ENCODE measurements around the gene IRF2. TPM values are rescaled to one million over a fixed set of nuclear protein-coding genes. Genes with fewer than 3 reads are reported as not detected.

The IRF2 gene
- polyA plus RNA-seq, 4 donors = 23.3 to 38.6 (median 32.7) TPM

DNA sequence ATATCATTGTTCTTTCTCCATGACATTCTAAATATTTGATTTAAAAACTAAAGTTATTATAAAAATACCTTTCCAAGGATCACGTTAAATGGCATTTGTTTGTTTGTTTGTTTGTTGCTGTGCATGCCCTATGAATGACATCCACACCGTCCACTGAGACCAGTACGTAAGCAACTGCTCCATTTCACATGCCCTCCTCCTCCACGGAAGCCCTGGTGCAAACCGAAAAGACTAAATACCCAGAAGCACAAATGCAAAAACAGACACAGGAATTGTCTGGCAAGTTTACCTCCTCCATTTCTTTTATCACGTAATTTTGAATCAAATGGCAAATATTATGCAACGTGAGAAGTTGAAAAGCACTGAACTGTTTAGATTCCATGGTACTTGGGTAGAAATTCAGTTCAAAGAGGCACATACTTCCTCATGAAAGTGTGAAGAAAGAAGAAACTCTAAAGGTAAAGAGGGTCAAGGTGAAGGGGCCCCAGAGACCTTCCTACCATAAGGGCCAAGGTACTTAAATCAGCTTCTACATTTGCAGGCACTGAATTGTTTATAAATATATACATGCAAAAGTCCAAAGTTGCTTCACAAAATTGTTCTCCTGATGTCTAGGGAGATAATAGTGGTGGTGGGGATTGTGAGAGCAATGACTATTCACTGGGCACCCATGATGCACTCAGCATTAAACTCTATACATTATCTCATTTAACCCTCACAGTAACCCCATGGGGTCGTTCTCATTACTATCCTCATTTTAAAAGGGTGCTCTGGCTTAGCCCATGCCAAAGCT, 23.4 kb downstream of the IRF2 start:
- DNase-seq (no peak), FAIRE-seq (no peak)
- Histone ChIP-seq H3K36me3 (ENCODE audit: control insufficient read depth in 3 of 3, insufficient read depth in 2 of 3, low read depth in 1 of 3, low read length in 3 of 3) (peaks cover 0 to 31% (median 0%) of the 10 kb centered on the region in 3 donors), H3K4me1 (ENCODE audit: control insufficient read depth in 3 of 3, insufficient read depth in 2 of 3, low read depth in 1 of 3, low read length in 2 of 3) (peaks cover 7 to 25% (median 21%) of the 10 kb centered on the region in 3 donors), H3K27me3 (ENCODE audit: control insufficient read depth in 3 of 3, insufficient read depth in 3 of 3, low read length in 3 of 3) (no peaks in the 10 kb centered on the region), H3K4me3 (ENCODE audit: low read depth in 1 of 3, low read length in 3 of 3) (no peak overlapping the region), H3K27ac (ENCODE audit: low read depth in 1 of 3, low read length in 2 of 3) (peak overlapping the region in 2 of 3 donors; percentile 24 to 28), H3K9me3 (ENCODE audit: control insufficient read depth in 2 of 2, insufficient read depth in 1 of 2, low read depth in 1 of 2, low read length in 1 of 2) (no peaks in the 10 kb centered on the region)
- 78 to 81% (median 80%) methylated on average over 8 of the region's 8 CpGs for WGBS, 3 donors

GRCh38 chr4:184450045-184450444, 24.3 kb downstream of the IRF2 start:
- WGBS, 3 donors = 47 to 55% (median 50%) methylated on average over 5 of the region's 5 CpGs
- DNase-seq (no peak), FAIRE-seq (no peak)
- Histone ChIP-seq H3K9me3 (ENCODE audit: control insufficient read depth in 2 of 2, insufficient read depth in 1 of 2, low read depth in 1 of 2, low read length in 1 of 2) (no peaks in the 10 kb centered on the region), H3K27ac (ENCODE audit: low read depth in 1 of 3, low read length in 2 of 3) (peak overlapping the region in 1 of 3 donors; percentile 67), H3K27me3 (ENCODE audit: control insufficient read depth in 3 of 3, insufficient read depth in 3 of 3, low read length in 3 of 3) (no peaks in the 10 kb centered on the region), H3K36me3 (ENCODE audit: control insufficient read depth in 3 of 3, insufficient read depth in 2 of 3, low read depth in 1 of 3, low read length in 3 of 3) (peaks cover 0 to 29% (median 0%) of the 10 kb centered on the region in 3 donors), H3K4me3 (ENCODE audit: low read depth in 1 of 3, low read length in 3 of 3) (no peak overlapping the region), H3K4me1 (ENCODE audit: control insufficient read depth in 3 of 3, insufficient read depth in 2 of 3, low read depth in 1 of 3, low read length in 2 of 3) (peaks cover 7 to 30% (median 21%) of the 10 kb centered on the region in 3 donors)

DNA sequence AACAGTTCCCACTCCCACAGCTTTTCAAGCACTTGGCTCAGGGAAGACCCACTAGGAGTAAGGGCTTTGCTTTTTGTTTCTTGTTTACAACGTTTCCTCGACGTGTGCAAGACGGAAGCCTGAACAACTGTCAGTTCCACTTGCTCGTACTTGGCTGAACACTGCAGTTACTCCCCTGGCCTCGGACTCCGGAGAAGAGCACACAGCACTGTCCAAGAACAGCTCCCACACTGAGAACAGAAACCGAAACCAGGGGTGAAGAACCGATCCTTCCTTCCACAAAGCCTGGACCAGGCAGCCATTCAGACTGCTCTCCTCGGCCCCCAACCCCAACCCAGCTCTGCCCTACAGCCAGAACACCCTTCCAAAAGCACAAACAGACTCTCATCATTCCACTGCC, 25.5 kb downstream of the IRF2 start:
- Histone ChIP-seq H3K27ac (ENCODE audit: low read depth in 1 of 3, low read length in 2 of 3) (peak overlapping the region; percentile 55 to 71 (median 67)), H3K4me1 (ENCODE audit: control insufficient read depth in 3 of 3, insufficient read depth in 2 of 3, low read depth in 1 of 3, low read length in 2 of 3) (peaks cover 6 to 35% (median 21%) of the 10 kb centered on the region in 3 donors), H3K27me3 (ENCODE audit: control insufficient read depth in 3 of 3, insufficient read depth in 3 of 3, low read length in 3 of 3) (no peaks in the 10 kb centered on the region), H3K36me3 (ENCODE audit: control insufficient read depth in 3 of 3, insufficient read depth in 2 of 3, low read depth in 1 of 3, low read length in 3 of 3) (peaks cover 0 to 36% (median 1%) of the 10 kb centered on the region in 3 donors), H3K9me3 (ENCODE audit: control insufficient read depth in 2 of 2, insufficient read depth in 1 of 2, low read depth in 1 of 2, low read length in 1 of 2) (no peaks in the 10 kb centered on the region), H3K4me3 (ENCODE audit: low read depth in 1 of 3, low read length in 3 of 3) (peak overlapping the region in 2 of 3 donors; percentile 22 to 43)
- FAIRE-seq = no peak
- 14 to 21% (median 15%) methylated on average over 10 of the region's 10 CpGs for WGBS, 3 donors
- peak; percentile 44 to 89 for DNase-seq

GRCh38 chr4:184448141-184448540, 26.2 kb downstream of the IRF2 start:
- no peak for FAIRE-seq
- peak overlapping the region in 2 of 3 donors; percentile 67 to 71 for H3K27ac ChIP-seq (ENCODE audit: low read depth in 1 of 3, low read length in 2 of 3)

DNA sequence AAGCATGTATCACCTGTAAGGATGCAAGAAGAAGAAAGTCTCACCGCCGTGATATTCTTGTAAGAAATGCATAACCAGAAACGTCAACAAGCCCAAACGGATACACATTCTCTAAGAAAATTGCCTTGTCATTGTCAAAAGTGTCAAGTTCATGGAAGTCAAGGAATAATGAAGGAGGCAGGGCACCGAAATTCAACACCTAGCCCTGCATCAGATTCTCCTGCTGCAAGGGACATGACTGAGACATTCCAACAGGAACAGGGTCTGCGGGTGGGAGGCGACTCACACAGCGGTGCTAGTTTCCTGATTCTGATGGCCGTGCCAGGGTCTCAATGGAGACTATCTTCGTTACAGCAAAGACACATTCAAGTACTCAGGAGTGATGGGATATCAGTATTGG, 26.7 kb downstream of the IRF2 start:
- Histone ChIP-seq H3K27ac (ENCODE audit: low read depth in 1 of 3, low read length in 2 of 3) (peak overlapping the region in 1 of 3 donors; percentile 33), H3K4me3 (ENCODE audit: low read depth in 1 of 3, low read length in 3 of 3) (no peak overlapping the region), H3K9me3 (ENCODE audit: control insufficient read depth in 2 of 2, insufficient read depth in 1 of 2, low read depth in 1 of 2, low read length in 1 of 2) (no peaks in the 10 kb centered on the region), H3K4me1 (ENCODE audit: control insufficient read depth in 3 of 3, insufficient read depth in 2 of 3, low read depth in 1 of 3, low read length in 2 of 3) (peaks cover 5 to 33% (median 16%) of the 10 kb centered on the region in 3 donors), H3K36me3 (ENCODE audit: control insufficient read depth in 3 of 3, insufficient read depth in 2 of 3, low read depth in 1 of 3, low read length in 3 of 3) (peaks cover 0 to 34% (median 3%) of the 10 kb centered on the region in 3 donors), H3K27me3 (ENCODE audit: control insufficient read depth in 3 of 3, insufficient read depth in 3 of 3, low read length in 3 of 3) (no peaks in the 10 kb centered on the region)
- FAIRE-seq (no peak), DNase-seq (no peak)
- 77 to 84% (median 79%) methylated on average over 10 of the region's 10 CpGs for WGBS, 3 donors

More at GRCh38 chr4:184448141-184448540, 26.2 kb downstream of the IRF2 start:
- Histone ChIP-seq H3K9me3 (ENCODE audit: control insufficient read depth in 2 of 2, insufficient read depth in 1 of 2, low read depth in 1 of 2, low read length in 1 of 2) (no peaks in the 10 kb centered on the region), H3K36me3 (ENCODE audit: control insufficient read depth in 3 of 3, insufficient read depth in 2 of 3, low read depth in 1 of 3, low read length in 3 of 3) (peaks cover 0 to 34% (median 3%) of the 10 kb centered on the region in 3 donors), H3K27me3 (ENCODE audit: control insufficient read depth in 3 of 3, insufficient read depth in 3 of 3, low read length in 3 of 3) (no peaks in the 10 kb centered on the region), H3K4me3 (ENCODE audit: low read depth in 1 of 3, low read length in 3 of 3) (peak overlapping the region in 1 of 3 donors; percentile 43), H3K4me1 (ENCODE audit: control insufficient read depth in 3 of 3, insufficient read depth in 2 of 3, low read depth in 1 of 3, low read length in 2 of 3) (peaks cover 5 to 33% (median 16%) of the 10 kb centered on the region in 3 donors)
- 50 to 61% (median 51%) methylated on average over 11 of the region's 11 CpGs for WGBS, 3 donors
- no peak for DNase-seq

DNA sequence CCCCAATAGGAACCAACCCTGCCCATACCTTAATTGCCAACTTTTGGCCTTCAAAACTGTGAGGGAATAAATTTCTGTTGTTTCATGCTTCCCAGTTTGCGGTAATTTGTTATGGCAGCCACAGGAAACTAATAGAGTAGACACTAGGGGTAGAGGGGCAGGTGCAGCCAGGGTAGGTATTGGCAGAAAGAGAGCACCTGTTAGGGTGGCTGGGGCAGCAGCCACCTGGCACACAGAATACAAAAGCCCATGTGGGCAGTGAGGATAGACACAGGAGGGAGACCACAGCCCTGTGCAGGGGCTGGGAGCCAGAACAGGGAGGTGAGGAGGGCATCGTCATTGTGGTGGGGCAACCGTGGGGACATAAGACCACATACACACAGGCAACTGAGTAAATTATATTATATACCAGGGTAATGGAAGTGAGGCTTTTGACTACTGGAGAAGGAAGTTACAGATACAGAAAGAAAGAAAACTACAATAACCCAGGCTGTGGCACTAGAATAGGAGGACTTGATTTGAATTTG, 28.2 kb downstream of the IRF2 start:
- DNase-seq = no peak
- Histone ChIP-seq H3K27ac (ENCODE audit: low read depth in 1 of 3, low read length in 2 of 3) (peak overlapping the region in 1 of 3 donors; percentile 7), H3K36me3 (ENCODE audit: control insufficient read depth in 3 of 3, insufficient read depth in 2 of 3, low read depth in 1 of 3, low read length in 3 of 3) (peaks cover 0 to 28% (median 3%) of the 10 kb centered on the region in 3 donors), H3K9me3 (ENCODE audit: control insufficient read depth in 2 of 2, insufficient read depth in 1 of 2, low read depth in 1 of 2, low read length in 1 of 2) (no peaks in the 10 kb centered on the region), H3K4me3 (ENCODE audit: low read depth in 1 of 3, low read length in 3 of 3) (no peak overlapping the region), H3K4me1 (ENCODE audit: control insufficient read depth in 3 of 3, insufficient read depth in 2 of 3, low read depth in 1 of 3, low read length in 2 of 3) (peaks cover 5 to 32% (median 16%) of the 10 kb centered on the region in 3 donors), H3K27me3 (ENCODE audit: control insufficient read depth in 3 of 3, insufficient read depth in 3 of 3, low read length in 3 of 3) (no peaks in the 10 kb centered on the region)
- 82 to 90% (median 85%) methylated on average over 3 of the region's 3 CpGs for WGBS, 3 donors
- no peak for FAIRE-seq

DNA sequence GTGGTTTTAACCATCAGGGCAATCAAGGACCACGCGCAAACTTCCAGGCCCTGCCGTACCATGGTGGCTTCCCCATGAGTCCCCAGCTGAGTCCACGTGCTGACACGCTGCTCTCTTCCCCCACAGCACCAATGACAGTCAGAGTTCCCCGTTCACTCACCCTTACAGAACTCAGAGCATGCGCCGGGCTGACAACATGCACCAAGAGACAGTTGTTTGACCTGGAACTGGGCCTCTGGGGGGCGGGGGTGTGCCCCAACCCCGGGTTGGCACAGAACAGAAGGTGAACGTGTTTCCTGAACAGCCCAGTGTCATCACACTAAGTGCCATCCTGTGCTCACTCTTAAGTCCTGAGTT, 29.4 kb downstream of the IRF2 start:
- WGBS, 3 donors = 69 to 88% (median 83%) methylated on average over 11 of the region's 11 CpGs
- H3K27ac ChIP-seq (ENCODE audit: low read depth in 1 of 3, low read length in 2 of 3) = peak overlapping the region in 1 of 3 donors; percentile 29
- FAIRE-seq (no peak), DNase-seq (no peak)
- H3K4me3 ChIP-seq (ENCODE audit: low read depth in 1 of 3, low read length in 3 of 3) = no peak overlapping the region
- no peaks in the 10 kb centered on the region for H3K9me3 ChIP-seq (ENCODE audit: control insufficient read depth in 2 of 2, insufficient read depth in 1 of 2, low read depth in 1 of 2, low read length in 1 of 2)
- peaks cover 0 to 30% (median 3%) of the 10 kb centered on the region in 3 donors for H3K36me3 ChIP-seq (ENCODE audit: control insufficient read depth in 3 of 3, insufficient read depth in 2 of 3, low read depth in 1 of 3, low read length in 3 of 3)
- peaks cover 5 to 32% (median 25%) of the 10 kb centered on the region in 3 donors for H3K4me1 ChIP-seq (ENCODE audit: control insufficient read depth in 3 of 3, insufficient read depth in 2 of 3, low read depth in 1 of 3, low read length in 2 of 3)
- H3K27me3 ChIP-seq (ENCODE audit: control insufficient read depth in 3 of 3, insufficient read depth in 3 of 3, low read length in 3 of 3) = no peaks in the 10 kb centered on the region

DNA sequence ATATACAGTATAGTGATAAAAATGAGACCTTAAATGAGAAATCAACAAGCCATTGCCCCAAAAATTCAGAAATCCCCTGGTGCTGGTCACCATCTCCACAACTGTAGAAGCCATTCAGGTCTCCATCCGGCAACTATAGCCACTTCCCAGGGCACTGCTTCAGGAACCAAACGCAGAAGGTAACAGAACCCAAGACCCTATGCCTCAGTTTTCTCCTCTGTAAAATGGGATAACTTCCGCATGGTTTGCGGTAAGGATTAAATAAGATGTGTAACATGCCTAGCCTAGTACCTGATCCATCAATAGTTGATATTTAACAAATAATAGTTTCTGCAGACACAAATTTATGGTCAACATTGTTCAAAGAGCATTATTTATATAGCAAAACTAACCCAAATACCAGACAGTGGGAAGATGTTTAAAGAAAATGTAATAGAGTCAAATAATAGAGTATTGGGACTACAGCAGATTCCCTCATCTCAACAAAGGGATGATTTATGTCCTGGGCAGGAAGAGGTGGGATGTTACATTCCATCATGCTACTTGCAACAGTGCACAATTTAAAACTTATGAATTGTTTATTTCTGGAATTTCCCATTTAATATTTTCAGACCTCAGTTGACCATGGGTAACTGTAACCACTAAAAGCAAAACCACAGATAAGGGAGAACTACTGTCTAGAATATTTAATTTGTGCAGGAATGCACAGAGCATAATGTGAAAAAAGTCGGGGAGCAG, 30.0 kb downstream of the IRF2 start:
- Histone ChIP-seq H3K4me1 (ENCODE audit: control insufficient read depth in 3 of 3, insufficient read depth in 2 of 3, low read depth in 1 of 3, low read length in 2 of 3) (peaks cover 5 to 27% (median 24%) of the 10 kb centered on the region in 3 donors), H3K4me3 (ENCODE audit: low read depth in 1 of 3, low read length in 3 of 3) (no peak overlapping the region), H3K27me3 (ENCODE audit: control insufficient read depth in 3 of 3, insufficient read depth in 3 of 3, low read length in 3 of 3) (no peaks in the 10 kb centered on the region), H3K27ac (ENCODE audit: low read depth in 1 of 3, low read length in 2 of 3) (no peak overlapping the region), H3K36me3 (ENCODE audit: control insufficient read depth in 3 of 3, insufficient read depth in 2 of 3, low read depth in 1 of 3, low read length in 3 of 3) (peaks cover 0 to 29% (median 3%) of the 10 kb centered on the region in 3 donors), H3K9me3 (ENCODE audit: control insufficient read depth in 2 of 2, insufficient read depth in 1 of 2, low read depth in 1 of 2, low read length in 1 of 2) (no peaks in the 10 kb centered on the region)
- no peak for DNase-seq
- 90 to 97% (median 90%) methylated on average over 5 of the region's 5 CpGs for WGBS, 3 donors
- no peak for FAIRE-seq

Data from small intestine (tissue), 7 donors.